Activated CD8-positive, alpha-beta T cell treated with anti-CD3 and anti-CD28 coated beads, Interleukin-2, amount 10 ng/mL, durations not matched to agents 7 days and 5 days (primary cell): ENCODE data around the gene CDK17. TPM values are rescaled to one million over a fixed set of nuclear protein-coding genes. Genes with fewer than 3 reads are reported as not detected.
A peak's percentile ranks its signal among the peaks of the same experiment; 100 is the strongest.

ENCODE experiments used
- ATAC-seq: fragments of 150-1000 bp; cut with Tn5 transposase; one replicate; pipeline ENCODE4 v1.10.0; 2021; ENCODE audit warnings: moderate library complexity
- CTCF ChIA-PET: fragments of 350-600 bp; sonication (Branson Sonifier 250); formaldehyde crosslinking; loops from one replicate; lab custom pipeline; 2021; ENCODE audit warnings: antibody characterized with exemption; lab: Charles Lee
- POLR2A ChIA-PET: fragments of 350-600 bp; sonication (Branson Sonifier 250); formaldehyde crosslinking; loops from one replicate; lab custom pipeline; 2021; ENCODE audit warnings: antibody characterized with exemption; lab: Charles Lee
- DNase-seq: peaks from one replicate; pipeline ENCODE4 v3.0.0-alpha.2; 2020
- H3K27ac Mint-ChIP-seq: one replicate; pipeline ENCODE4 v1.8.0; 2021; ENCODE audit warnings: mild to moderate bottlenecking, mixed read lengths
- H3K27me3 Mint-ChIP-seq: one replicate; pipeline ENCODE4 v1.8.0; 2021; ENCODE audit warnings: low read depth, mixed read lengths
- H3K36me3 Mint-ChIP-seq: one replicate; pipeline ENCODE4 v1.8.0; 2021; ENCODE audit warnings: low read depth, mixed read lengths
- H3K4me1 Mint-ChIP-seq: one replicate; pipeline ENCODE4 v1.8.0; 2021; ENCODE audit warnings: low read depth, mixed read lengths
- H3K4me3 Mint-ChIP-seq: one replicate; pipeline ENCODE4 v1.8.0; 2021; ENCODE audit warnings: mild to moderate bottlenecking, mixed read lengths
- H3K9me3 Mint-ChIP-seq: one replicate; pipeline ENCODE4 v1.8.0; 2022; ENCODE audit warnings: mixed read lengths; ENCODE audit not compliant: insufficient read depth
- total RNA-seq, 2 experiments: library from RNA; stranded (reverse); gene quantifications; one replicate each; pipeline ENCODE4 v1.2.3, GENCODE V29; 2021

Gene CDK17
- total RNA-seq, 2 experiments from 2014 or later = 38.2 to 39.5 TPM

DNA sequence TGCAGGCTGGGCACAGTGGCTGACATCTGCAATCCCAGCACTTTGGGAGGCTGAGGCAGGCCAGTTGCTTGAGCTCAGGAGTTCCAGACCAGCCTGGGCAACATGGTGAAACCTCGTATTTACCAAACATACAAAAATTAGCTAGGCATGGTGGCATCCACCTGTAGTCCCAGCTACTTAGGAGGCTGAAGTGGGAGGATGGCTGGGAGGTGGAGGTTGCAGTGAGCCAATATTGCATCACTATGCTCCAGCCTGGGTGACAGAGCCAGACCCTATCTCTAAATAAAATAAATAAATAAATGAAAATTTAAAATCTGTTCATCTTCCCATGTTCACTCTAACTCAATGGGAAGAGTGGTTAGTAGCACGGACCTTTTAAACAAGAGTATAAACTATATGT, 134.8 kb downstream of the CDK17 start:
- Mint-ChIP-seq H3K36me3 (peaks cover 65% of the 10 kb centered on the region), H3K27ac (no peak overlapping the region), H3K9me3 (no peaks in the 10 kb centered on the region), H3K27me3 (no peaks in the 10 kb centered on the region), H3K4me3 (no peak overlapping the region), H3K4me1 (no peaks in the 10 kb centered on the region)
- CTCF ChIA-PET = interaction anchor here (1.0 to 3.1 kb wide), 2 partner anchors 8 to 251 kb away, joined by 3 to 10 read pairs; no protein-coding TSS in a partner anchor
- ATAC-seq (no peak), DNase-seq (no peak)
- POLR2A ChIA-PET = interaction anchor here (1.0 kb wide), 1 partner anchor 135 kb away, joined by 5 read pairs; the partner anchor contains the start of gene CDK17

- peaks cover 59% of the 10 kb centered on the region for H3K36me3 Mint-ChIP-seq
- POLR2A ChIA-PET = no interaction called here
Measured at GRCh38 chr12:96263449-96263902, 136.8 kb downstream of the CDK17 start.

GRCh38 chr12:96261557-96261956, 138.7 kb downstream of the CDK17 start:
- CTCF ChIA-PET = interaction anchor here (1.0 to 1.6 kb wide), 4 partner anchors 46 to 255 kb away, joined by 3 to 5 read pairs (median 3); partner anchors contain the start of gene CDK17
- POLR2A ChIA-PET = interaction anchor here (2.6 kb wide), 1 partner anchor 138 kb away, joined by 6 read pairs; the partner anchor contains the start of gene CDK17
- H3K4me3 Mint-ChIP-seq = no peak overlapping the region
- H3K27ac Mint-ChIP-seq = no peak overlapping the region
- peaks cover 46% of the 10 kb centered on the region for H3K36me3 Mint-ChIP-seq
- H3K9me3 Mint-ChIP-seq = no peaks in the 10 kb centered on the region
- ATAC-seq = no peak
- no peak for DNase-seq
- peaks cover 5% of the 10 kb centered on the region for H3K4me1 Mint-ChIP-seq
- no peaks in the 10 kb centered on the region for H3K27me3 Mint-ChIP-seq

More at GRCh38 chr12:96263449-96263902, 136.8 kb downstream of the CDK17 start:
- ATAC-seq (no peak), DNase-seq (no peak)
- H3K4me1 Mint-ChIP-seq = peaks cover 5% of the 10 kb centered on the region
- no peaks in the 10 kb centered on the region for H3K27me3 Mint-ChIP-seq
- H3K4me3 Mint-ChIP-seq = no peak overlapping the region
- CTCF ChIA-PET = interaction anchor here (1.4 to 1.6 kb wide), 2 partner anchors 48 to 137 kb away, joined by 3 to 6 read pairs; partner anchors contain the start of gene CDK17
- no peaks in the 10 kb centered on the region for H3K9me3 Mint-ChIP-seq
- H3K27ac Mint-ChIP-seq = no peak overlapping the region

GRCh38 chr12:96260644-96261043, 139.6 kb downstream of the CDK17 start:
- H3K4me1 Mint-ChIP-seq = peaks cover 5% of the 10 kb centered on the region
- POLR2A ChIA-PET = interaction anchor here (0.7 to 2.6 kb wide), 2 partner anchors 139 to 1313 kb away, joined by 3 to 6 read pairs; partner anchors contain the start of gene CDK17
- H3K4me3 Mint-ChIP-seq = no peak overlapping the region
- H3K27ac Mint-ChIP-seq = no peak overlapping the region
- CTCF ChIA-PET = interaction anchor here (1.0 to 1.6 kb wide), 4 partner anchors 45 to 256 kb away, joined by 3 to 5 read pairs (median 3); partner anchors contain the start of gene CDK17
- no peak for DNase-seq
- no peaks in the 10 kb centered on the region for H3K9me3 Mint-ChIP-seq
- no peaks in the 10 kb centered on the region for H3K27me3 Mint-ChIP-seq
- peaks cover 43% of the 10 kb centered on the region for H3K36me3 Mint-ChIP-seq
- ATAC-seq = no peak

GRCh38 chr12:96260231-96260630, 140.0 kb downstream of the CDK17 start:
- H3K4me3 Mint-ChIP-seq = no peak overlapping the region
- H3K36me3 Mint-ChIP-seq = peaks cover 43% of the 10 kb centered on the region
- H3K27me3 Mint-ChIP-seq = no peaks in the 10 kb centered on the region
- no peaks in the 10 kb centered on the region for H3K9me3 Mint-ChIP-seq
- POLR2A ChIA-PET = interaction anchor here (0.7 to 2.6 kb wide), 2 partner anchors 140 to 1313 kb away, joined by 3 to 6 read pairs; partner anchors contain the start of gene CDK17
- CTCF ChIA-PET = interaction anchor here (1.3 to 1.6 kb wide), 2 partner anchors 140 to 169 kb away, joined by 3 to 5 read pairs; partner anchors contain the start of gene CDK17
- no peak overlapping the region for H3K27ac Mint-ChIP-seq
- peaks cover 5% of the 10 kb centered on the region for H3K4me1 Mint-ChIP-seq
- ATAC-seq = no peak
- no peak for DNase-seq

DNA sequence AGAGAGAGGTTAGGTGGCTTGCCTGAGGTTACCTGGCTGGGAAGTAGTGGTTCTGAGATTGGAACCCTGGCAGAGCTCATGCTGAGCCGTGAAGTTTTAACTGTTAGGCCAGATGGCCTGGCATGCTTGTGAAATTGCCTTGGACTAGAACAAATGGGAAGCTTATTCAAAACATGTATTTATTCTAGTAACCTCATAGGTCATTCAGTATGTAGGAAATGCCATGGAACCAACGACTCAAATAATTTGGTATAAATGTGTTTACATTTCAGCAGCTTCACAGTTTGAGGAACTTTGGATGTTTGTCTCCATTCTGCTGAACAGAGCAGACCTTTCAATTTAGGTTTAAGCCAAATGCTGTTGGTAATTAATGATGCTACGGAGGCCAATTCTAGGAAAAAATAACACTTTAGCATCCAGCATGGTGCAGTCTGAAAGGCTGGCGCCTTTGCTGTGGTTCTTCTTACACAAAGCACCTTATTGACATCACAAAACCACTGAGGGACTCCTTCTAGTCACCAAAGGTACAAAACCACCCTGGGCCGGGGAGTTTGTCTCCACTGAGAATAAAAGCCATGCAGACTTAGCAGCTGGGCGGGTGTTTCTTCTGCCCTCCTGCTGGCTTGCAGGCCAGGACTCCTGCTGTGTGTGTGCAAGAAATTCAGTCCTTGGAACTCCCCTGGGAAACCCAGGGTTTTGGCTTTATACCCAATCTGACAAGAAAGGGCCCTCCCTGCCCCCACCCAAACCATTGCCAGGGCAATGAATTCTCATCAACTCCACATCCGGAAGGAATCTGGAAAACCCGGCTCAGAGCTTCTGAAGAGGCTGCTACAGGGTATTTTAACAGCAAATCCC, 141.9 kb downstream of the CDK17 start:
- peaks cover 5% of the 10 kb centered on the region for H3K4me1 Mint-ChIP-seq
- CTCF ChIA-PET = interaction anchor here (1.0 to 2.1 kb wide), 4 partner anchors 9 to 259 kb away, joined by 3 to 7 read pairs (median 5); partner anchors contain the start of gene CDK17
- peaks cover 39% of the 10 kb centered on the region for H3K36me3 Mint-ChIP-seq
- H3K9me3 Mint-ChIP-seq = no peaks in the 10 kb centered on the region
- peak overlapping the region; percentile 51 for H3K27ac Mint-ChIP-seq
- no peak overlapping the region for H3K4me3 Mint-ChIP-seq
- DNase-seq (peak; percentile 60), ATAC-seq (peak; percentile 74)
- POLR2A ChIA-PET = interaction anchor here (2.2 kb wide), 1 partner anchor 142 kb away, joined by 9 read pairs; the partner anchor contains the start of gene CDK17
- no peaks in the 10 kb centered on the region for H3K27me3 Mint-ChIP-seq

- no peaks in the 10 kb centered on the region for H3K9me3 Mint-ChIP-seq
- ChIA-PET CTCF (interaction anchor here (1.0 to 2.1 kb wide), 5 partner anchors 8 to 260 kb away, joined by 3 to 7 read pairs (median 4); partner anchors contain the start of gene CDK17), POLR2A (interaction anchor here (2.2 kb wide), 1 partner anchor 143 kb away, joined by 9 read pairs; the partner anchor contains the start of gene CDK17)
- H3K36me3 Mint-ChIP-seq = peaks cover 38% of the 10 kb centered on the region
- DNase-seq = no peak
- no peak for ATAC-seq
- H3K4me3 Mint-ChIP-seq = no peak overlapping the region
- H3K27ac Mint-ChIP-seq = peak overlapping the region; percentile 51
- no peaks in the 10 kb centered on the region for H3K27me3 Mint-ChIP-seq
- H3K4me1 Mint-ChIP-seq = peaks cover 5% of the 10 kb centered on the region
Measured at GRCh38 chr12:96257550-96258103, 142.6 kb downstream of the CDK17 start.

DNA sequence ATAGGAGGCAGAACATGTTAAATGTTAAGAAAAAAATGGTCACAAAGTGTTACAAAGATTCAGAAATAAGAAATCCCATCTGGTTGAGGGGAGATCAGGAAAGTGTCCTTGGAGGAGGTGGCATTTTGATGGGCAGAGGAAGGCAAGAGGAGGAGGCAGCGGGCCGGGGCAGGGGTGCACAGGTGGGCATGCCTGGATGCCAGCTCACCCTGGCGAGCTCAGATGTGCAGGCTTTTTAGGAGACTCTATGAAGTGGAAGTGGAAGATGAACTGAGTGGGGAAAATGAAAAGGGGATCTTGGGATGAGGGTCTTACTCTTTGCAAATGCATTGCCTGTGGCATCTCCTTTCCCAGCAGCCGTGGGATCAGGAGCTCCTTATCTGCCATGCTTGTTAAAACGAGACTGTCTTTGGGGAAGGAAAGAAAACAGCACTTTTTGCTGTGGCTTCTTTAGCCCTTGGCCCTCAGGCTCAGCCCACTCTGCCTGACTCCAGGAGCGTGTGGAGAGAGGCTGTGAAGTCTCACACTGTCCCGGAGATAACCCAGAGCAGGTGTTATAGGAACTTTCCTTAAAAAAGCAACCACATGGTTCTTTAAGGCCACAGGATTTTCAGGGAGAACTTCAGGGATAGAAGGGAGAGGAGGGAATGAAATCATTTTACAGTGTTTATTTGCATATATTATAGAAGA, 143.4 kb downstream of the CDK17 start:
- Mint-ChIP-seq H3K27me3 (no peaks in the 10 kb centered on the region), H3K4me1 (peaks cover 5% of the 10 kb centered on the region), H3K9me3 (no peaks in the 10 kb centered on the region), H3K4me3 (no peak overlapping the region), H3K36me3 (peaks cover 40% of the 10 kb centered on the region), H3K27ac (no peak overlapping the region)
- ChIA-PET POLR2A (interaction anchor here (0.6 to 2.2 kb wide), 2 partner anchors 143 to 296 kb away, joined by 3 to 9 read pairs; partner anchors contain the start of gene CDK17), CTCF (interaction anchor here (1.0 to 2.1 kb wide), 6 partner anchors 9 to 143 kb away, joined by 3 to 7 read pairs (median 5); partner anchors contain the start of gene CDK17)
- DNase-seq (no peak), ATAC-seq (no peak)

DNA sequence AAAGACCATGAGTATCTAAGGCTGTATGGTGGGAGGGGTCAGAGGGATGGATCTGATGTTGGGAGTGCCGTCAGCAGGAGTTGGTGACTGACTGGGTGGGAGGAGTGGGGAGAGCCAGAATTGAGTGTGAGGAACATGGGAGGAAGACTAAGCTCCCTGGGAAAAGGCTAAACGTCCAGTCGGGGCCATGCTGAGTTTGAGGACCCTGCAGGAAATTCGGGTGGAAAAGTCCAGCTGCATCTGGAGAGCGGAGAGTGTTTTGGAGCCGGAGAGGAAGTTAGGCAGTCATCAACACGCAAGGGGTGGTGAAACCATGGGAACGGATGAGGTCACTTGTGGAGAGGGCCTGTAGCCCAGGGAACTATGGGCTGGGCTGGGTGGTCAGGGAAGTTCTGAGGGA, 145.2 kb downstream of the CDK17 start:
- Mint-ChIP-seq H3K4me3 (no peak overlapping the region), H3K4me1 (peaks cover 18% of the 10 kb centered on the region), H3K27me3 (no peaks in the 10 kb centered on the region), H3K27ac (no peak overlapping the region), H3K9me3 (no peaks in the 10 kb centered on the region), H3K36me3 (peaks cover 36% of the 10 kb centered on the region)
- ChIA-PET CTCF (interaction anchor here (2.1 kb wide), 1 partner anchor 261 kb away, joined by 6 read pairs; no protein-coding TSS in a partner anchor), POLR2A (no interaction called here)
- DNase-seq (no peak), ATAC-seq (no peak)

DNA sequence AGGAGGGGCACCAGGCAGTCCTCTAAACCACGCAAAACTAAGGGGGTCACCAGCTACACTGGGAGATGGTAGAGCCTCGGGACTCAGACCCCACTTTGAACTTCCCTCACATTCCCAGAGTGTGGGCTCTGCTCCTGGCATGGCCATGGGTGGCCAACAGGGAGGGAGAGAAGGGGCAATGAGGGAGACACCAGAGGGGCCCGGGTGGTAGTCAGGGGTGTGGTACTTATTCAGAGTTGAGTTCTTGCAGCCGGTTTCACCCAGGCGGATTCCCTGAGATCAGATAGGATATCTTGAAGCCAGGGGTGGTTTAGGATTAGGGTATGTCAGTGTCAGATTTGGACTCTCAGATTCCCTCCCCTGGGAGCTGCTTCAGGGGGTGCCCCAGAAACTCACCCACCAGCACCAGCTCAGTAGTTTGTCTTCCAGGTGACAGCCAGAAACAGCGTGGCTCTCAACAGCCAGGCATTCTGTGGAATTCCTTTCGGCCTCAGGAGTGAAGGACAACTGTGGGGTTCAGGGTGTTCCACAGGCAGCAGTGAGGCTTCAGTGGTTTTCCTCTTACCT, 150.0 kb downstream of the CDK17 start:
- H3K36me3 Mint-ChIP-seq = peaks cover 66% of the 10 kb centered on the region
- peak overlapping the region; percentile 41 for H3K27ac Mint-ChIP-seq
- H3K9me3 Mint-ChIP-seq = no peaks in the 10 kb centered on the region
- POLR2A ChIA-PET = interaction anchor here (0.6 to 1.2 kb wide), 2 partner anchors 29 to 153 kb away, joined by 3 to 4 read pairs; no protein-coding TSS in a partner anchor
- no peak overlapping the region for H3K4me3 Mint-ChIP-seq
- DNase-seq (no peak), ATAC-seq (no peak)
- CTCF ChIA-PET = no interaction called here
- peaks cover 32% of the 10 kb centered on the region for H3K4me1 Mint-ChIP-seq
- H3K27me3 Mint-ChIP-seq = no peaks in the 10 kb centered on the region
